IPS-NIHi11 (cell line): ENCODE data around the gene TMPRSS2.
"Not testable (repeated sequence)": the region's sequence is repeated elsewhere in the genome, so short reads cannot be mapped to it uniquely, and the experiment has no call there.

Experiments
- DNase-seq: peaks from one replicate; pipeline ENCODE4 v3.0.0; 2012; ENCODE audit warnings: mixed read lengths, low spot score

Gene TMPRSS2

GRCh38 chr21:41425954-41426675, 81.8 kb downstream of the TMPRSS2 start, which contains the start of gene MX1:
MX1 (plus strand) TSS chr21:41426239; CDS start chr21:41432071, 5,832 bp downstream.
- peak; percentile 49 for DNase-seq

DNA sequence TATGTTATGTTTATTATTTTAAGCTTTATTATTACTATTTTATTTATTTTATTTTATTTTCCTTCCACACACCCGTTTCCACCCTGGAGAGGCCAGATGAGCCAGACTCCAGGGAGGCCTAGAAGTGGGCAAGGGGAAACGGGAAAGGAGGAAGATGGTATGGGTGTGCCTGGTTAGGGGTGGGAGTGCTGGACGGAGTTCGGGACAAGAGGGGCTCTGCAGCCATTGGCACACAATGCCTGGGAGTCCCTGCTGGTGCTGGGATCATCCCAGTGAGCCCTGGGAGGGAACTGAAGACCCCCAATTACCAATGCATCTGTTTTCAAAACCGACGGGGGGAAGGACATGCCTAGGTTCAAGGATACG, 82.4 kb downstream of the TMPRSS2 start:
- no peak for DNase-seq

- DNase-seq: not testable (repeated sequence)
Measured at GRCh38 chr21:41423305-41423636, 84.7 kb downstream of the TMPRSS2 start.

- no peak for DNase-seq
Measured at GRCh38 chr21:41422546-41423304, 85.2 kb downstream of the TMPRSS2 start.

- DNase-seq: not testable (repeated sequence)
Measured at GRCh38 chr21:41420998-41421397, 87.0 kb downstream of the TMPRSS2 start.

DNA sequence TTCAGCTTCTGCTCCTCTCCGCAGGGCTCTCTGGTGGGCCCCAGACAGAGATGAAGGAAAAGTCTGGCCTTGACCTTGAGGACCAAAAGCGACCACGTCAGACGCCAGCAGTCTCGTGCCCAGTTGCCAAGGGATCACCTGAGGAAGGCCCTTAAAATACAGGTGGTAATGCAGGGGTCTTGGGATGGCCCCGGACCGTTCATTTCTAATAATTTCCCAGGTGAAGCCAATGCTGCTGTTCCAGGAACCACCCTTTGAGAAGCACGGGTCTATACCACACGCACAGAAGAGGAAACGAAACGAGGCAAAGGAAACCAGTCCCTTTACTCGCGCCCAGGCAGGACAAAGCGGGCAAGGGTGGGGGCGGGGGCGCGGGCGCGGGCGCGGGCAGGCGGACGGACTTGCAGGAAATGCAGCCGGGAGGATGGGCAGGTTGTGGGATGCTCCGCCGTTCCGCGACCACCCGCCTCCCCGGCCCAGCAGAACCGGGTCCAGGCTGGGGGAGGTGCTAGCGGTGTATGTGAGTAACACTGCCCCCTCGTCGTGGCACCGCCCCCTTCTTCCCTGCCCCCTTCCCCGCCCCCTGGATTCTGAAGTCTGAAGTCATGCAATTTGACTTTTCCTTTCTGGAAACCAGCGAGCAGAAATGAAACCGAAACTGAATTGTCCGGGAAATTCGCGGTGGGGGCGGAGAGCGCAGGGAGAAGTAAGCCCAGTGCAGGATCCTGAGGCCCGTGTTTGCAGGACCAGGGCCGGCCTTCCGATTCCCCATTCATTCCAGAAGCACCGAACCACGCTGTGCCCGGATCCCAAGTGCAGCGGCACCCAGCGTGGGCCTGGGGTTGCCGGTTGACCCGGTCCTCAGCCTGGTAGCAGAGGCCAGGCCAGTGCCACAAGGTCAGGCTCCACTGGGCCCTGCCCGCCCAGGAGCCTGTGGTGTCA, 87.8 kb downstream of the TMPRSS2 start:
- peak; percentile 72 for DNase-seq

DNA sequence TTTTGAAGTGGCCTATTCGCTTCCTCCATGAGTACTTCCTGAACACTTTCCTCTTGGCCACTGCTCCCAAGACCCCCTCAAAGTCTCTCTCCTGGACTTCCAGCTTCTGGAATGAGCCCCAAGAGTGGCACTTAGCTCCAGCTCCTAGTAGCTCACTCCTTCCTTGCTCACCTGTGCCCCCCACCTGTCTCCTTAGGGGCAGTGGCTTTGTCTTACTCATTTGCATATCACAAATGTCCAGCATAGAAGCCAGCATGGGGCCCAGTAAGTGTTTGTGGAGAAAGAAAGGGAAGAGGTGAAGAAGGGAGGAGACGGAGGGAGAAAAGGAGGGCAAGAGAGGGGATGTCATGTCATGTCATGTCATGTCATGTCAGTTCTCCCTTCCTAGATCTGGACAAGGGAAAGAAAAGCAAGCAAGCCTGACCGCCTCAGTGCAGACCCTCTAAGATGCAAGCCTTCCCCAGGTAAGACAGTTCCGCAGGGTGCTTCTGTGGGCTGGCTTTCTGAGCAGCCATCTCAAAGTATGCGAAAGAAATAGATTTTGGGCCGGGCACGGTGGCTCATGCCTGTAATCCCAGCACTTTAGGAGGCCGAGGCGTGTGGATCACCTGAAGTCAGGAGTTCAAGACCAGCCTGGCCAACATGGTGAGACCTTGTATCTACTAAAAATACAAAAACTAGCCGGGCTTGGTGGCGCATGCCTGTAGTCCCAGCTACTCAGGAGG, 88.8 kb downstream of the TMPRSS2 start:
- DNase-seq: no peak

GRCh38 chr21:41418393-41418792, 89.6 kb downstream of the TMPRSS2 start:
- DNase-seq: no peak

DNA sequence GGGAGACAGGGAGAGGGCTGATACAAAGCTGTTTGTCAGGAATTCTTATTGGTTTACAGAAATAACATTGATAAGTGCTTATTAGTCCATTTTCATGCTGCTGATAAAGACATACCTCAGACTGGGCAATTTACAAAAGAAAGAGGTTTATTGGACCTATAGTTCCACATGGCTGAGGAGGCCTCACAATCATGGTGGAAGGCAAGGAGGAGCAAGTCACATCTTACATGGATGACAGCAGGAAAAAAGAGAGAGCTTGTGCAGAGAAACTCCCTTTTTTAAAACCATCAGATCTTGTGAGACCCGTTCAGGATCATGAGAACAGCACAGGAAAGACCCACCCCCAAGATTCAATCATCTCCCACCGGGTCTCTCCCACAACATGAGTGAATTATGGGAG, 90.5 kb downstream of the TMPRSS2 start:
- not testable (repeated sequence) for DNase-seq
